HL-60 (cell line): ENCODE results near the gene TMEM134.

ENCODE experiments used
- DNase-seq, 2 experiments: peaks; one replicate each; pipeline ENCODE4 v3.0.0-alpha.2; 2010 to 2020; ENCODE audit warnings: low read depth in 1 of 2, low spot score in 1 of 2
- H3K27ac ChIP-seq: fragments of 250-450 bp; sonication (Bioruptor Pico); replicated peaks from 2 replicates; pipeline ENCODE4 v1.5.1; 2020; ENCODE audit warnings: mild to moderate bottlenecking, moderate library complexity
- H3K27me3 ChIP-seq: fragments of 250-450 bp; sonication (Bioruptor Pico); 2 replicates; pipeline ENCODE4 v1.5.1; 2021; ENCODE audit warnings: mild to moderate bottlenecking, moderate library complexity; ENCODE audit not compliant: insufficient read depth, poor library complexity, severe bottlenecking
- H3K4me3 ChIP-seq: replicated peaks from 2 replicates; pipeline ENCODE4 v1.5.1; 2011; ENCODE audit warnings: mild to moderate bottlenecking, control low read depth, low read length; ENCODE audit not compliant: insufficient read depth
- CTCF ChIP-seq: IDR thresholded peaks from one replicate; pipeline ENCODE4 v1.5.1; 2011; ENCODE audit warnings: low read length, control low read depth, inconsistent platforms; ENCODE audit not compliant: insufficient read depth
- GABPA ChIP-seq: IDR thresholded peaks from 2 replicates; pipeline ENCODE4 v1.6.1; 2012; ENCODE audit warnings: low read depth
- POLR2AphosphoS5 ChIP-seq: IDR thresholded peaks from 2 replicates; pipeline ENCODE4 v1.6.1; 2012; ENCODE audit warnings: low read depth
- SPI1 ChIP-seq: IDR thresholded peaks from 2 replicates; pipeline ENCODE4 v1.6.1; 2012; ENCODE audit warnings: low read depth, mild to moderate bottlenecking, borderline replicate concordance
- TF ChIP-seq, protein P1 (sequence below): IDR thresholded peaks from 2 replicates; pipeline ENCODE4 v1.6.1; 2012; ENCODE audit warnings: low read depth; ENCODE audit not compliant: insufficient replicate concordance

Gene TMEM134

GRCh38 chr11:67507242-67507863, 38.3 kb upstream of the TMEM134 start:
- TF ChIP-seq CTCF, result no peak
- no peak for TF ChIP-seq SPI1
- TF ChIP-seq, protein P1, sequence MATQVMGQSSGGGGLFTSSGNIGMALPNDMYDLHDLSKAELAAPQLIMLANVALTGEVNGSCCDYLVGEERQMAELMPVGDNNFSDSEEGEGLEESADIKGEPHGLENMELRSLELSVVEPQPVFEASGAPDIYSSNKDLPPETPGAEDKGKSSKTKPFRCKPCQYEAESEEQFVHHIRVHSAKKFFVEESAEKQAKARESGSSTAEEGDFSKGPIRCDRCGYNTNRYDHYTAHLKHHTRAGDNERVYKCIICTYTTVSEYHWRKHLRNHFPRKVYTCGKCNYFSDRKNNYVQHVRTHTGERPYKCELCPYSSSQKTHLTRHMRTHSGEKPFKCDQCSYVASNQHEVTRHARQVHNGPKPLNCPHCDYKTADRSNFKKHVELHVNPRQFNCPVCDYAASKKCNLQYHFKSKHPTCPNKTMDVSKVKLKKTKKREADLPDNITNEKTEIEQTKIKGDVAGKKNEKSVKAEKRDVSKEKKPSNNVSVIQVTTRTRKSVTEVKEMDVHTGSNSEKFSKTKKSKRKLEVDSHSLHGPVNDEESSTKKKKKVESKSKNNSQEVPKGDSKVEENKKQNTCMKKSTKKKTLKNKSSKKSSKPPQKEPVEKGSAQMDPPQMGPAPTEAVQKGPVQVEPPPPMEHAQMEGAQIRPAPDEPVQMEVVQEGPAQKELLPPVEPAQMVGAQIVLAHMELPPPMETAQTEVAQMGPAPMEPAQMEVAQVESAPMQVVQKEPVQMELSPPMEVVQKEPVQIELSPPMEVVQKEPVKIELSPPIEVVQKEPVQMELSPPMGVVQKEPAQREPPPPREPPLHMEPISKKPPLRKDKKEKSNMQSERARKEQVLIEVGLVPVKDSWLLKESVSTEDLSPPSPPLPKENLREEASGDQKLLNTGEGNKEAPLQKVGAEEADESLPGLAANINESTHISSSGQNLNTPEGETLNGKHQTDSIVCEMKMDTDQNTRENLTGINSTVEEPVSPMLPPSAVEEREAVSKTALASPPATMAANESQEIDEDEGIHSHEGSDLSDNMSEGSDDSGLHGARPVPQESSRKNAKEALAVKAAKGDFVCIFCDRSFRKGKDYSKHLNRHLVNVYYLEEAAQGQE, result no peak
- TF ChIP-seq POLR2AphosphoS5, result no peak; the same call in 1 of the 2 replicates
- no peaks in the 10 kb centered on the region for H3K27me3 ChIP-seq
- no peak for DNase-seq
- H3K27ac ChIP-seq, result peak overlapping the region; percentile 94
- peak overlapping the region; percentile 65 for H3K4me3 ChIP-seq

GRCh38 chr11:67506426-67507051, 37.5 kb upstream of the TMEM134 start:
- no peak overlapping the region for H3K4me3 ChIP-seq
- no peaks in the 10 kb centered on the region for H3K27me3 ChIP-seq
- TF ChIP-seq SPI1, result no peak
- no peak for TF ChIP-seq CTCF
- TF ChIP-seq, protein P1, result no peak
- no peak for TF ChIP-seq POLR2AphosphoS5
- TF ChIP-seq GABPA, result no peak
- peak in 1 of 2 experiments; percentile 20 for DNase-seq
- H3K27ac ChIP-seq, result peak overlapping the region; percentile 94

DNA sequence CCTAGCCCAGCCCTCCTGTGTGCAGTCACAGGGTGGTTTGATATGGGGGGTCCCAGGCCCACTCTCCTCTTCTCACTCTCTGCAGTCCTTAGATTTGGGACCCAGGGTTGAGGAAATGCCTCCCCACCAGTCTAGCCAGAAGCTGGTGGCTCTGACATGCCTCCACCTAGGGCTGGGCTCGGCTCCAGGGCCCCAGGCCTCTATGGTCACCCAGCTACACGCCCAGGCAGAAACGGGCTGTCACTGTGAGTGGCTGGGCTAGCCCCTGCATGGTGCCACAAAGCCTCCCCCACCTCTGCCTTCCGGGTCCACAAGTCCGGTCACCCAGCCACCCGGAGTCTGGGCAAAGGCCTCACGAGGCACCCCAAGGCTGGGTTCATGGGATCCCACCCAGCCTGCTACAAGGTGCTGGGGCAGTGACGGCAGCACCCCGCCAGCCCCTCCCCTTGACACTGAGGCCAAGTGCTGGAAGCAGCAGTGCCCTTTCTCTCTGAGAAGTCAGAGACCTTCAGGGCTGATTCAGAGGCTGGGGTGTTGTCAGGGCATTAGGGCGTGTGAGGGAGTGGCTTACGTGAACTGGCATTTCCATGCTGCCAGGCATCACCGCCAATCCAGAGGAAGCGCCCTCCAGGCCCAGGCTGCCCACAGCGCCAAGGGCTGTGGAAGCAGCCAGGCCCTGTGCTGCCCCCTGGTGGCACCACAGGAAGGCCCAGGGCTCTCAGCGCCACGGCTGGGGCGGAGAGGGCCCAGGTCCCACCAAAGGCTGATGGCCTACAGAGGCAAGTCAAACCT, 36.8 kb upstream of the TMEM134 start:
- H3K27ac ChIP-seq, result peak overlapping the region; percentile 71
- peak overlapping the region; percentile 89 for H3K4me3 ChIP-seq
- 0 out of 2 replicates have a peak, but pooled peaks have one; percentile 42 for TF ChIP-seq POLR2AphosphoS5
- peak; percentile 92 for TF ChIP-seq CTCF
- TF ChIP-seq, protein P1, result no peak
- TF ChIP-seq GABPA, result no peak
- peak; percentile 36; the same call in 1 of the 2 replicates for TF ChIP-seq SPI1
- H3K27me3 ChIP-seq, result no peaks in the 10 kb centered on the region
- peak; percentile 93 to 94 for DNase-seq
